GM23338 (cell line): ENCODE data around the gene DNAJC13. TPM values are rescaled to one million over a fixed set of nuclear protein-coding genes. Genes with fewer than 3 reads are reported as not detected.
"Not testable (repeated sequence)": the region's sequence is repeated elsewhere in the genome, so short reads cannot be mapped to it uniquely, and the experiment has no call there.

Experiments used
- ATAC-seq: fragments of 200-7000 bp; cut with Tn5 transposase; 3 replicates; pipeline ENCODE4 v1.9.1; 2020
- DNase-seq: peaks from one replicate; pipeline ENCODE4 v3.0.0-alpha.2; 2015; ENCODE audit warnings: low spot score
- H2AFZ ChIP-seq: fragments of 200-600 bp; sonication (generic); 2 replicates; pipeline ENCODE4 v1.8.0; 2016; ENCODE audit warnings: antibody characterized with exemption, mild to moderate bottlenecking, moderate library complexity
- H3F3A ChIP-seq: fragments of 200-600 bp; sonication (generic); replicated peaks from 2 replicates; pipeline ENCODE4 v1.8.0; 2017; ENCODE audit warnings: antibody characterized with exemption, mixed run types, low read depth
- H3K27ac ChIP-seq: fragments of 200-600 bp; sonication (generic); 2 replicates; pipeline ENCODE4 v1.6.1; 2016; ENCODE audit warnings: low read depth
- H3K27me3 ChIP-seq: fragments of 200-600 bp; sonication (generic); 2 replicates; pipeline ENCODE4 v1.8.0; 2016; ENCODE audit warnings: mild to moderate bottlenecking, mixed run types, moderate library complexity; ENCODE audit not compliant: insufficient read depth
- H3K36me3 ChIP-seq: fragments of 200-600 bp; sonication (generic); 2 replicates; pipeline ENCODE4 v1.8.0; 2016; ENCODE audit warnings: mild to moderate bottlenecking; ENCODE audit not compliant: insufficient read depth
- H3K4me1 ChIP-seq: fragments of 200-600 bp; sonication (generic); 2 replicates; pipeline ENCODE4 v1.8.0; 2016; ENCODE audit warnings: mild to moderate bottlenecking, moderate library complexity; ENCODE audit not compliant: insufficient read depth
- H3K4me2 ChIP-seq: fragments of 200-600 bp; sonication (generic); 2 replicates; pipeline ENCODE4 v1.7.1; 2017; ENCODE audit warnings: mixed run types
- H3K4me3 ChIP-seq: fragments of 200-600 bp; sonication (generic); 2 replicates; pipeline ENCODE4 v1.6.1; 2016; ENCODE audit warnings: mixed run types
- H3K79me2 ChIP-seq: fragments of 200-600 bp; sonication (generic); replicated peaks from 2 replicates; pipeline ENCODE4 v1.8.0; 2017; ENCODE audit warnings: mild to moderate bottlenecking; ENCODE audit not compliant: insufficient read depth
- H3K9me2 ChIP-seq: fragments of 200-600 bp; sonication (generic); 2 replicates; pipeline ENCODE4 v1.8.0; 2017; ENCODE audit not compliant: insufficient read depth
- H4K20me1 ChIP-seq: fragments of 200-600 bp; sonication (generic); replicated peaks from 2 replicates; pipeline ENCODE4 v1.8.0; 2017; ENCODE audit warnings: mild to moderate bottlenecking; ENCODE audit not compliant: insufficient read depth
- H3K27ac Mint-ChIP-seq: 2 replicates; pipeline ENCODE4 v1.8.0; 2020; ENCODE audit warnings: inconsistent platforms, mild to moderate bottlenecking, moderate library complexity, mixed read lengths
- H3K27me3 Mint-ChIP-seq: 3 replicates; pipeline ENCODE4 v1.8.0; 2022; ENCODE audit warnings: low read depth, mild to moderate bottlenecking, moderate library complexity, mixed read lengths, inconsistent platforms; ENCODE audit not compliant: insufficient read depth, poor library complexity
- H3K36me3 Mint-ChIP-seq: 3 replicates; pipeline ENCODE4 v1.8.0; 2021; ENCODE audit warnings: low read depth, mild to moderate bottlenecking, inconsistent platforms, moderate library complexity, mixed read lengths
- H3K4me1 Mint-ChIP-seq: 3 replicates; pipeline ENCODE4 v1.8.0; 2020; ENCODE audit warnings: mild to moderate bottlenecking, inconsistent platforms, mixed read lengths
- H3K4me3 Mint-ChIP-seq: 3 replicates; pipeline ENCODE4 v1.8.0; 2021; ENCODE audit warnings: moderate library complexity, mild to moderate bottlenecking, inconsistent platforms, mixed read lengths
- H3K9me3 Mint-ChIP-seq: 3 replicates; pipeline ENCODE4 v1.8.0; 2020; ENCODE audit warnings: moderate library complexity, mild to moderate bottlenecking, inconsistent platforms, mixed read lengths
- CREB1 ChIP-seq: fragments of 250-450 bp; sonication (Bioruptor Pico); IDR thresholded peaks from 2 replicates; pipeline ENCODE4 v1.5.0; 2020; ENCODE audit warnings: low read depth, mild to moderate bottlenecking, moderate library complexity
- EZH2 ChIP-seq: fragments of 200-600 bp; sonication (generic); IDR thresholded peaks from one replicate; pipeline ENCODE4 v1.8.0; 2017; ENCODE audit warnings: antibody characterized with exemption, mild to moderate bottlenecking, low read depth; ENCODE audit not compliant: unreplicated experiment
- NANOG ChIP-seq: IDR thresholded peaks from 2 replicates; pipeline ENCODE4 v1.6.1; 2016; ENCODE audit warnings: antibody characterized with exemption, borderline replicate concordance
- POLR2AphosphoS5 ChIP-seq: IDR thresholded peaks from 2 replicates; pipeline ENCODE4 v1.6.1; 2016; ENCODE audit warnings: antibody characterized with exemption, low read depth
- ZNF114 ChIP-seq: fragments of 250-450 bp; sonication (Bioruptor Pico); IDR thresholded peaks from 2 replicates; pipeline ENCODE4 v1.5.0; 2020; ENCODE audit warnings: mild to moderate bottlenecking, moderate library complexity
- ZNF462 ChIP-seq: fragments of 250-450 bp; sonication (Bioruptor Pico); IDR thresholded peaks from 2 replicates; pipeline ENCODE4 v1.5.0; 2020; ENCODE audit warnings: mild to moderate bottlenecking, moderate library complexity
- polyA plus RNA-seq: library from polyadenylated mRNA; unstranded; fragments of >200 nt; fragmentation: Nextera tagmentation; extraction: Ambion mirVana; gene quantifications from 2 replicates; pipeline ENCODE4 v1.2.1, GENCODE V29; 2016
- total RNA-seq: library from RNA; depleted of rRNA; stranded (reverse); fragments of >200 nt; shearing (Covaris generic); gene quantifications from 2 replicates; pipeline ENCODE4 v1.2.3, GENCODE V29; 2014
- TF ChIP-seq, protein P1 (sequence below), 2 experiments: fragments of 200-600 bp in 1 of 2; sonication (generic) in 1 of 2; conservative IDR thresholded peaks; 2 replicates each; pipeline versions ENCODE4 v1.5.1 to v1.6.1; 2016 to 2017; ENCODE audit warnings: antibody characterized with exemption in 2 of 2, low read depth in 2 of 2, mild to moderate bottlenecking in 2 of 2, moderate library complexity in 1 of 2

The DNAJC13 gene
- total and polyA plus RNA-seq, 2 experiments from 2014 or later = 8.3 to 33.6 TPM

- TF ChIP-seq, protein P1, sequence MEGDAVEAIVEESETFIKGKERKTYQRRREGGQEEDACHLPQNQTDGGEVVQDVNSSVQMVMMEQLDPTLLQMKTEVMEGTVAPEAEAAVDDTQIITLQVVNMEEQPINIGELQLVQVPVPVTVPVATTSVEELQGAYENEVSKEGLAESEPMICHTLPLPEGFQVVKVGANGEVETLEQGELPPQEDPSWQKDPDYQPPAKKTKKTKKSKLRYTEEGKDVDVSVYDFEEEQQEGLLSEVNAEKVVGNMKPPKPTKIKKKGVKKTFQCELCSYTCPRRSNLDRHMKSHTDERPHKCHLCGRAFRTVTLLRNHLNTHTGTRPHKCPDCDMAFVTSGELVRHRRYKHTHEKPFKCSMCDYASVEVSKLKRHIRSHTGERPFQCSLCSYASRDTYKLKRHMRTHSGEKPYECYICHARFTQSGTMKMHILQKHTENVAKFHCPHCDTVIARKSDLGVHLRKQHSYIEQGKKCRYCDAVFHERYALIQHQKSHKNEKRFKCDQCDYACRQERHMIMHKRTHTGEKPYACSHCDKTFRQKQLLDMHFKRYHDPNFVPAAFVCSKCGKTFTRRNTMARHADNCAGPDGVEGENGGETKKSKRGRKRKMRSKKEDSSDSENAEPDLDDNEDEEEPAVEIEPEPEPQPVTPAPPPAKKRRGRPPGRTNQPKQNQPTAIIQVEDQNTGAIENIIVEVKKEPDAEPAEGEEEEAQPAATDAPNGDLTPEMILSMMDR (conservative IDR thresholded peaks at IDR 0.05; ENCODE audit: low read depth in 2 of 2) = no peak
- TF ChIP-seq ZNF462 (CRISPR knock-in tag) (no peak), EZH2 (no peak), POLR2AphosphoS5 (no peak), ZNF114 (CRISPR knock-in tag) (no peak), CREB1 (CRISPR knock-in tag) (no peak), NANOG (no peak)
Observed at GRCh38 chr3:132396255-132396654, 21.0 kb upstream of the DNAJC13 start (continued).

GRCh38 chr3:132396776-132397175, 20.5 kb upstream of the DNAJC13 start:
- not testable (repeated sequence) for H3K79me2 ChIP-seq, H3K4me1 Mint-ChIP-seq, H3F3A ChIP-seq, H3K36me3 ChIP-seq, ATAC-seq, H3K4me1 ChIP-seq, H3K9me2 ChIP-seq, H3K4me3 Mint-ChIP-seq, H3K4me3 ChIP-seq, H2AFZ ChIP-seq, H3K27me3 Mint-ChIP-seq, H3K4me2 ChIP-seq, H3K36me3 Mint-ChIP-seq, DNase-seq, H3K27ac ChIP-seq, H3K27ac Mint-ChIP-seq, H3K27me3 ChIP-seq, H3K9me3 Mint-ChIP-seq, H4K20me1 ChIP-seq
